ENCODE measurements around the gene ATP2B3. TPM values are rescaled to one million over a fixed set of nuclear protein-coding genes. Genes with fewer than 3 reads are reported as not detected.

Gene ATP2B3
- total and polyA plus RNA-seq, 7 donors: 0.01 to 0.04 (median 0.01) TPM; not detected in 4

GRCh38 chrX:153560000-153560399 lies 42.6 kb downstream of the ATP2B3 start:
- no peak overlapping the region for H3K4me3 ChIP-seq
- peak in 2 of 4 donors; percentile 34 to 65 for ATAC-seq
- peaks cover 0 to 18% (median 1%) of the 10 kb centered on the region in 3 donors for H3K27me3 ChIP-seq (ENCODE audit: insufficient read depth in 3 of 3, low read length in 2 of 3)
- no peak for TF ChIP-seq CTCF (IDR thresholded peaks at IDR 0.05)
- WGBS, 3 donors: 50 to 61% (median 61%) methylated on average over 4 to 9 of the region's 9 CpGs
- intact Hi-C loops (cut with DNase I): loop anchor here in 1 of 2 donors (5.0 to 10.0 kb wide), 2 partner anchors 55 to 107 kb away; no protein-coding TSS in a partner anchor
- peak in 1 of 2 donors; percentile 70 for DNase-seq
- no peaks in the 10 kb centered on the region for H3K9me3 ChIP-seq
- H3K36me3 ChIP-seq (ENCODE audit: insufficient read depth in 1 of 2, low read depth in 1 of 2): no peaks in the 10 kb centered on the region
- H3K27ac ChIP-seq: no peak overlapping the region
- no peaks in the 10 kb centered on the region for H3K4me1 ChIP-seq

- no peak overlapping the region for H3K4me3 ChIP-seq
- intact Hi-C loops (cut with DNase I): no loop called here
- 89 to 91% (median 89%) methylated on average over 12 to 22 of the region's 22 CpGs for WGBS, 3 donors
- H3K36me3 ChIP-seq (ENCODE audit: insufficient read depth in 1 of 2, low read depth in 1 of 2): no peaks in the 10 kb centered on the region
- no peak overlapping the region for H3K27ac ChIP-seq
- no peak for ATAC-seq
- peaks cover 0 to 18% (median 1%) of the 10 kb centered on the region in 3 donors for H3K27me3 ChIP-seq (ENCODE audit: insufficient read depth in 3 of 3, low read length in 2 of 3)
- H3K4me1 ChIP-seq: no peaks in the 10 kb centered on the region
- DNase-seq: no peak
- no peaks in the 10 kb centered on the region for H3K9me3 ChIP-seq
- no peak for TF ChIP-seq CTCF (IDR thresholded peaks at IDR 0.05)
Measured at GRCh38 chrX:153560466-153560865, 43.0 kb downstream of the ATP2B3 start.

GRCh38 chrX:153561337-153561736 lies 43.9 kb downstream of the ATP2B3 start:
- no peak for ATAC-seq
- Histone ChIP-seq H3K9me3 (no peaks in the 10 kb centered on the region), H3K4me1 (no peaks in the 10 kb centered on the region), H3K27ac (no peak overlapping the region), H3K36me3 (ENCODE audit: insufficient read depth in 1 of 2, low read depth in 1 of 2) (no peaks in the 10 kb centered on the region), H3K27me3 (ENCODE audit: insufficient read depth in 3 of 3, low read length in 2 of 3) (peaks cover 0 to 18% (median 1%) of the 10 kb centered on the region in 3 donors), H3K4me3 (no peak overlapping the region)
- no peak for DNase-seq
- TF ChIP-seq CTCF (IDR thresholded peaks at IDR 0.05): no peak
- 82 to 98% (median 90%) methylated on average over 7 of the region's 7 CpGs for WGBS, 3 donors
- intact Hi-C loops (cut with DNase I): no loop called here

GRCh38 chrX:153562546-153562945 lies 45.1 kb downstream of the ATP2B3 start:
- intact Hi-C loops (cut with DNase I): no loop called here
- Histone ChIP-seq H3K9me3 (no peaks in the 10 kb centered on the region), H3K4me3 (no peak overlapping the region), H3K36me3 (ENCODE audit: insufficient read depth in 1 of 2, low read depth in 1 of 2) (no peaks in the 10 kb centered on the region), H3K27ac (no peak overlapping the region), H3K27me3 (ENCODE audit: insufficient read depth in 3 of 3, low read length in 2 of 3) (peaks cover 0 to 14% (median 1%) of the 10 kb centered on the region in 3 donors), H3K4me1 (no peaks in the 10 kb centered on the region)
- ATAC-seq: no peak
- DNase-seq: no peak
- WGBS, 3 donors: 91 to 97% (median 93%) methylated on average over 7 to 9 of the region's 9 CpGs
- no peak for TF ChIP-seq CTCF (IDR thresholded peaks at IDR 0.05)

- Histone ChIP-seq H3K36me3 (ENCODE audit: insufficient read depth in 1 of 2, low read depth in 1 of 2) (no peaks in the 10 kb centered on the region), H3K27ac (no peak overlapping the region), H3K27me3 (ENCODE audit: insufficient read depth in 3 of 3, low read length in 2 of 3) (peaks cover 0 to 14% (median 1%) of the 10 kb centered on the region in 3 donors), H3K4me1 (no peaks in the 10 kb centered on the region), H3K9me3 (no peaks in the 10 kb centered on the region), H3K4me3 (no peak overlapping the region)
- DNase-seq: peak; percentile 49 to 82
- TF ChIP-seq CTCF (IDR thresholded peaks at IDR 0.05): no peak
- ATAC-seq: peak in 3 of 4 donors; percentile 40 to 74 (median 64)
- 52 to 65% (median 64%) methylated on average over 12 to 14 of the region's 14 CpGs for WGBS, 3 donors
- intact Hi-C loops (cut with DNase I): no loop called here
Measured at GRCh38 chrX:153564047-153564606, 46.7 kb downstream of the ATP2B3 start.
